ENCODE data around the gene CEP70. TPM values are rescaled to one million over a fixed set of nuclear protein-coding genes. Genes with fewer than 3 reads are reported as not detected.

The CEP70 gene
- polyA plus RNA-seq, 1 donor from 2014 or later: 6.1 TPM

- H3K4me1 Mint-ChIP-seq: no peaks in the 10 kb centered on the region
- no peak overlapping the region for H3K27ac Mint-ChIP-seq
- peaks cover 1% of the 10 kb centered on the region for H3K36me3 Mint-ChIP-seq
- H3K27me3 Mint-ChIP-seq: peaks cover 10% of the 10 kb centered on the region
- H3K9me3 Mint-ChIP-seq: no peaks in the 10 kb centered on the region
- H3K4me3 Mint-ChIP-seq: no peak overlapping the region
Measured at GRCh38 chr3:138450181-138450580, 143.9 kb downstream of the CEP70 start.

GRCh38 chr3:138449490-138449889 lies 144.6 kb downstream of the CEP70 start:
- no peak overlapping the region for H3K27ac Mint-ChIP-seq
- peaks cover 6% of the 10 kb centered on the region for H3K27me3 Mint-ChIP-seq
- no peaks in the 10 kb centered on the region for H3K4me1 Mint-ChIP-seq
- H3K4me3 Mint-ChIP-seq: no peak overlapping the region
- H3K9me3 Mint-ChIP-seq: no peaks in the 10 kb centered on the region
- peaks cover 1% of the 10 kb centered on the region for H3K36me3 Mint-ChIP-seq

DNA sequence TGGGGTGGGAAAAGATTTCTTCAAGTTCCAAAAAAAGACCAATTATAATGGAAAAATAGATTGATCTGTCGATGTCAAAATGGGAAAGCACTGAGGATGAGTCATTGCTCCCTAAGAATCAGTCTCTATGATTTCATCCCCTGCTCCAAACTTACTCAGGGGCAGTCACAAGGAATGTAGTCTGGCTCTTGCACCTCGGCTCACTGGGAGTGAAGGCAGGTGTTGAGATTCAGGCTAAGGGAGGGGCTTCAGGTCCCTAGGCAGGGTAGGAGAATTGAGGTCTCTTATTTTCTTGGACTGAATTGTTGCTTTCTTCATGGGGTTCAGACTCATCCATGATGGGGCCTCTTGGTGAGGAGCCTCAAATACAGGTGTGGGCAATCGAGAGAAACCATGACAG lies 145.4 kb downstream of the CEP70 start:
- Mint-ChIP-seq H3K27ac (no peak overlapping the region), H3K4me1 (no peaks in the 10 kb centered on the region), H3K4me3 (no peak overlapping the region), H3K9me3 (no peaks in the 10 kb centered on the region), H3K27me3 (peaks cover 4% of the 10 kb centered on the region), H3K36me3 (peaks cover 1% of the 10 kb centered on the region)

GRCh38 chr3:138445654-138446053 lies 148.4 kb downstream of the CEP70 start:
- Mint-ChIP-seq H3K9me3 (no peaks in the 10 kb centered on the region), H3K27me3 (peaks cover 4% of the 10 kb centered on the region), H3K36me3 (no peaks in the 10 kb centered on the region), H3K4me1 (no peaks in the 10 kb centered on the region), H3K4me3 (no peak overlapping the region), H3K27ac (no peak overlapping the region)

DNA sequence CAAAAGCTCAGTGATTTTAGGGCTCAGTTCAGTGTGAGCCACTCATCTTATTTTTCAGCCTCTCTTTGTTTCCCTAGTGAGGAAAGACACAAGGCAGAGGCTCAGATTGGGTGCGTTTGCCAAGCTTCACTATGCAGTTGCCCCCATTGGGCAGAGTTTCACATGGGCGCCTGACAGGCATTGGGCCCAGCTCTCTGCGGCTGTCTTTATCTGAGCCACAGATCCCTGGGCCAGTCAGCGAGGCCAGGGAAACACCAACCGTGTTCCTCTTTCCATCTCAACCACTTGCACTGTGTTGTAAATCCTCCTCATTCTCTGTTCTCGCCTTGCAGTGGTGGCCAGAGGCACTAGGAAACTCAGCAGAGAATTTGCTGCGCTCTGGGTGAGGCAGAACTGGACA lies 148.8 kb downstream of the CEP70 start:
- Mint-ChIP-seq H3K9me3 (no peaks in the 10 kb centered on the region), H3K4me1 (no peaks in the 10 kb centered on the region), H3K27ac (no peak overlapping the region), H3K4me3 (no peak overlapping the region), H3K36me3 (no peaks in the 10 kb centered on the region), H3K27me3 (peaks cover 8% of the 10 kb centered on the region)

Other genes starting within 250 kb of the CEP70 start
- not detected for gene MRAS, start 245.7 kb downstream of the CEP70 start, polyA plus RNA-seq
- gene ESYT3, start 159.6 kb downstream of the CEP70 start, polyA plus RNA-seq: 0.05 TPM
- 14.3 TPM for gene FAIM, start 14.5 kb upstream of the CEP70 start, polyA plus RNA-seq
- gene PIK3CB, start 240.7 kb upstream of the CEP70 start, polyA plus RNA-seq: 9.2 TPM